ENCODE measurements around the gene ITGB2.

Gene ITGB2

GRCh38 chr21:44957901-44958451, 37.3 kb upstream of the ITGB2 start:
- no peak for TF ChIP-seq CTCF (IDR thresholded peaks at IDR 0.05; ENCODE audit: extremely low read depth, missing control alignments)
- DNase-seq (ENCODE audit: low spot score), result no peak

DNA sequence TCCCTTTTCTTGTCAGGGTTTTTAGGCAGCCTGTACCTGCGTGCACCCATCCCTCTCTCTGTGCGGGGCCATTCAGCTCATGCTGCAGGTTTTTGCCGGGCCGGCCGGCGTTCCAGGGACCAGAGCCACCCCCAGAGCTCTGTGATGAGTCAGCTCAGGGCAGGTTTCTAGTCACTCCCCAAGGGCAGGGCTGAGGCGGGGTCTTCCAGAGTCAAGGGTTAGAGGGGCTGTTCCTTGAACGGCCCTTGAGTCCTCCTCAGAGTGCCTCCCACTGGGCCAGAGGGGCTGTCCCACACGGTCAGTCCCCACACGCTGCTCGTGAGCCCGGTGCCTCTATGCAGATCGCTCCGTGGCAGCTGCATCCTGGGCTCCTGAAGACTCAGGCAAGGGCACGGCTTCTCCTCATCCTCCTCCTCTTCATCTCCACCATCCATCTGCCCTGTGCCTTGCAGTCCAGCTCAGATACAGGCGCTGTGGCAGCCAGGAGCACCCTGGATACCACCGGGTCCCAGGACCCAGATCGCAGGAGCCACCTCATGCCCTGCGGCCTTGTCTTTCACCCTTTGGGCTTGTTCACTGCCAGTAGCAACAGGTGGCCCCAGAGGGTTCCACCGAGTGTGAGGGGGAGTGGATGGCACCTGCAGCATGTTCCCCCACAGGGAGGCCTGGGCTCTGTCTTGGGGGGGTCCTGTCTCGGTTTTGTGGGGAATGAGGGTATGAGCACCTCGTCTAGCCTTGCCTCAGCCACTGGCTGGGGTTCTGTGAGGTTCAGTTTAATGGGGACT, 36.5 kb upstream of the ITGB2 start:
- no peak for DNase-seq (ENCODE audit: low spot score)
- TF ChIP-seq CTCF (IDR thresholded peaks at IDR 0.05; ENCODE audit: extremely low read depth, missing control alignments), result no peak

- no peak for TF ChIP-seq CTCF (IDR thresholded peaks at IDR 0.05; ENCODE audit: extremely low read depth, missing control alignments)
Observed at GRCh38 chr21:44956356-44957046, 35.8 kb upstream of the ITGB2 start.

GRCh38 chr21:44955798-44956175, 35.1 kb upstream of the ITGB2 start:
- TF ChIP-seq CTCF (IDR thresholded peaks at IDR 0.05; ENCODE audit: extremely low read depth, missing control alignments), result no peak
- DNase-seq (ENCODE audit: low spot score), result no peak

More at GRCh38 chr21:44956356-44957046, 35.8 kb upstream of the ITGB2 start:
- no peak for DNase-seq (ENCODE audit: low spot score)

GRCh38 chr21:44955141-44955797, 34.6 kb upstream of the ITGB2 start:
- no peak for DNase-seq (ENCODE audit: low spot score)
- no peak for TF ChIP-seq CTCF (IDR thresholded peaks at IDR 0.05; ENCODE audit: extremely low read depth, missing control alignments)

GRCh38 chr21:44954281-44954771, 33.6 kb upstream of the ITGB2 start:
- no peak for TF ChIP-seq CTCF (IDR thresholded peaks at IDR 0.05; ENCODE audit: extremely low read depth, missing control alignments)
- DNase-seq (ENCODE audit: low spot score), result no peak

All from GM20000 (cell line).